ENCODE results near the gene CNIH2. TPM values are rescaled to one million over a fixed set of nuclear protein-coding genes. Genes with fewer than 3 reads are reported as not detected.

CNIH2 gene
- total RNA-seq, 3 donors from 2014 or later (not counting 1 experiment from before 2014, with no cell fraction given) = 6.3 to 8.8 (median 7.1) TPM

- no peak for DNase-seq
- 95% methylated on average over 6 of the region's 6 CpGs for WGBS (ENCODE audit: insufficient coverage)
- H3K27me3 Mint-ChIP-seq (ENCODE audit: low read depth in 2 of 2) = peaks cover 7 to 14% of the 10 kb centered on the region in 2 donors
- Histone ChIP-seq H3K4me1 (ENCODE audit: control insufficient read depth, insufficient read depth, low read length) (peaks cover 49% of the 10 kb centered on the region), H3K9me3 (ENCODE audit: control insufficient read depth, insufficient read depth, low read length) (no peaks in the 10 kb centered on the region), H3K4me3 (ENCODE audit: low read length) (no peak overlapping the region), H3K27me3 (ENCODE audit: control insufficient read depth, insufficient read depth, low read length) (peaks cover 10% of the 10 kb centered on the region), H3K36me3 (ENCODE audit: control insufficient read depth, insufficient read depth, low read length) (peaks cover 8% of the 10 kb centered on the region), H3K27ac (ENCODE audit: low read length) (no peak overlapping the region)
- peaks cover 10 to 57% of the 10 kb centered on the region in 2 donors for H3K4me1 Mint-ChIP-seq
- H3K36me3 Mint-ChIP-seq = no peaks in the 10 kb centered on the region
- peak overlapping the region; percentile 17 to 89 for H3K27ac Mint-ChIP-seq
- peak overlapping the region; percentile 6 for H3K4me3 Mint-ChIP-seq
- no peak for TF ChIP-seq CTCF (IDR thresholded peaks at IDR 0.05)
- intact Hi-C loops (cut with micrococcal nuclease) = no loop called here
- ATAC-seq = no peak
- no peaks in the 10 kb centered on the region for H3K9me3 Mint-ChIP-seq
These were observed 3.0 kb downstream of the CNIH2 start for GRCh38 chr11:66281001-66281400.

- H3K27ac ChIP-seq (ENCODE audit: low read length) = no peak overlapping the region
- peaks cover 41% of the 10 kb centered on the region for H3K4me1 ChIP-seq (ENCODE audit: control insufficient read depth, insufficient read depth, low read length)
- 45% methylated on average over 14 of the region's 20 CpGs for WGBS (ENCODE audit: insufficient coverage)
- DNase-seq (no peak), ATAC-seq (no peak)
- Mint-ChIP-seq H3K27me3 (ENCODE audit: low read depth in 2 of 2) (peaks cover 7 to 14% of the 10 kb centered on the region in 2 donors), H3K4me1 (peaks cover 8 to 52% of the 10 kb centered on the region in 2 donors), H3K36me3 (no peaks in the 10 kb centered on the region), H3K4me3 (peak overlapping the region; percentile 50), H3K27ac (peak overlapping the region; percentile 74 to 89), H3K9me3 (no peaks in the 10 kb centered on the region)
- no peak for TF ChIP-seq CTCF (IDR thresholded peaks at IDR 0.05)
- no peak overlapping the region for H3K4me3 ChIP-seq (ENCODE audit: low read length)
- H3K36me3 ChIP-seq (ENCODE audit: control insufficient read depth, insufficient read depth, low read length) = peaks cover 3% of the 10 kb centered on the region
- H3K27me3 ChIP-seq (ENCODE audit: control insufficient read depth, insufficient read depth, low read length) = peaks cover 10% of the 10 kb centered on the region
- H3K9me3 ChIP-seq (ENCODE audit: control insufficient read depth, insufficient read depth, low read length) = no peaks in the 10 kb centered on the region
- intact Hi-C loops (cut with micrococcal nuclease) = loop anchor here (1.0 kb wide), 2 partner anchors 14 to 60 kb away; partner anchors contain the start of gene RAB1B
These were observed 3.9 kb downstream of the CNIH2 start for GRCh38 chr11:66281776-66282467.

GRCh38 chr11:66282468-66283455, 4.8 kb downstream of the CNIH2 start:
- peaks cover 10% of the 10 kb centered on the region for H3K27me3 ChIP-seq (ENCODE audit: control insufficient read depth, insufficient read depth, low read length)
- Mint-ChIP-seq H3K27me3 (ENCODE audit: low read depth in 2 of 2) (peaks cover 7 to 14% of the 10 kb centered on the region in 2 donors), H3K36me3 (no peaks in the 10 kb centered on the region), H3K9me3 (no peaks in the 10 kb centered on the region), H3K4me3 (peak overlapping the region; percentile 50), H3K4me1 (peaks cover 5 to 50% of the 10 kb centered on the region in 2 donors), H3K27ac (peak overlapping the region; percentile 74 to 89)
- DNase-seq = peak; percentile 99 to 100
- peak overlapping the region; percentile 19 for H3K27ac ChIP-seq (ENCODE audit: low read length)
- H3K9me3 ChIP-seq (ENCODE audit: control insufficient read depth, insufficient read depth, low read length) = no peaks in the 10 kb centered on the region
- intact Hi-C loops (cut with micrococcal nuclease) = loop anchor here (1.0 kb wide), 2 partner anchors 14 to 60 kb away; partner anchors contain the start of gene RAB1B
- H3K36me3 ChIP-seq (ENCODE audit: control insufficient read depth, insufficient read depth, low read length) = peaks cover 3% of the 10 kb centered on the region
- peak; percentile 80 to 95 (median 86) for ATAC-seq
- no peak overlapping the region for H3K4me3 ChIP-seq (ENCODE audit: low read length)
- TF ChIP-seq CTCF (IDR thresholded peaks at IDR 0.05) = peak; percentile 92
- H3K4me1 ChIP-seq (ENCODE audit: control insufficient read depth, insufficient read depth, low read length) = peaks cover 38% of the 10 kb centered on the region
- 15% methylated on average over 35 of the region's 35 CpGs for WGBS (ENCODE audit: insufficient coverage)

All from natural killer cell (primary cell).